CD14-positive monocyte (primary cell): Measurements from ENCODE around the gene NUPR1. TPM values are rescaled to one million over a fixed set of nuclear protein-coding genes. Genes with fewer than 3 reads are reported as not detected.
A peak's percentile ranks its signal among the peaks of the same experiment; 100 is the strongest.
"Not testable (repeated sequence)": the region's sequence is repeated elsewhere in the genome, so short reads cannot be mapped to it uniquely, and the experiment has no call there.

ENCODE experiments used
- DNase-seq, 3 donors: peaks; one replicate each; pipeline ENCODE4 v3.0.0-alpha.2; 2011 to 2022
- H2AFZ ChIP-seq: 2 replicates; pipeline ENCODE4 v1.6.0; 2012; ENCODE audit warnings: mild to moderate bottlenecking, low read depth, low read length, inconsistent platforms; ENCODE audit not compliant: insufficient read depth, poor library complexity, severe bottlenecking
- H3K27ac ChIP-seq, 2 donors: 1 replicate in 1 of 2; 2 replicates in 1 of 2; pipeline ENCODE4 v1.5.1; 2012 to 2013; ENCODE audit warnings: low read length in 2 of 2, control low read depth in 1 of 2, inconsistent platforms in 1 of 2, low read depth in 1 of 2, mild to moderate bottlenecking in 1 of 2
- H3K27me3 ChIP-seq, 2 donors: one replicate each; pipeline versions ENCODE4 v1.6.0 to v1.6.1; 2011 to 2013; ENCODE audit warnings: low read length in 2 of 2; ENCODE audit not compliant: control insufficient read depth in 2 of 2, insufficient read depth in 2 of 2
- H3K36me3 ChIP-seq, 2 donors: replicated peaks in 1 of 2; 1 replicate in 1 of 2; 2 replicates in 1 of 2; pipeline versions ENCODE4 v1.5.1 to v1.6.1; 2012 to 2013; ENCODE audit warnings: low read length in 2 of 2, control low read depth in 1 of 2, inconsistent platforms in 1 of 2, mild to moderate bottlenecking in 1 of 2; ENCODE audit not compliant: insufficient read depth in 2 of 2, control insufficient read depth in 1 of 2
- H3K4me1 ChIP-seq, 2 donors: 1 replicate in 1 of 2; 2 replicates in 1 of 2; pipeline versions ENCODE4 v1.5.1 to v1.6.1; 2012 to 2013; ENCODE audit warnings: low read length in 2 of 2, control low read depth in 1 of 2, inconsistent platforms in 1 of 2, mild to moderate bottlenecking in 1 of 2, moderate library complexity in 1 of 2; ENCODE audit not compliant: insufficient read depth in 2 of 2, control insufficient read depth in 1 of 2
- H3K4me2 ChIP-seq: replicated peaks from 2 replicates; pipeline ENCODE3; 2012; ENCODE audit warnings: low read length, moderate library complexity, mild to moderate bottlenecking; ENCODE audit not compliant: poor library complexity, severe bottlenecking; ENCODE audit errors: extremely low read depth
- H3K4me3 ChIP-seq, 3 experiments: fragments of 200-600 bp in 1 of 3; sonication (generic) in 1 of 3; replicated peaks in 1 of 3; 1 replicate in 2 of 3; 2 replicates in 1 of 3; pipeline ENCODE4 v1.5.1; 2011 to 2013; ENCODE audit warnings: low read length in 3 of 3, mild to moderate bottlenecking in 3 of 3, control low read depth in 2 of 3, low read depth in 2 of 3, inconsistent platforms in 1 of 3, moderate library complexity in 1 of 3
- H3K79me2 ChIP-seq: 2 replicates; pipeline ENCODE4 v1.6.0; 2012; ENCODE audit warnings: mild to moderate bottlenecking, control low read depth, inconsistent platforms, low read length, moderate library complexity; ENCODE audit not compliant: insufficient read depth
- H3K9ac ChIP-seq: 2 replicates; pipeline ENCODE4 v1.6.0; 2017; ENCODE audit warnings: low read length, mild to moderate bottlenecking; ENCODE audit not compliant: insufficient read depth, poor library complexity, severe bottlenecking
- H3K9me3 ChIP-seq, 2 donors: replicated peaks in 1 of 2; 1 replicate in 1 of 2; 2 replicates in 1 of 2; pipeline versions ENCODE4 v1.5.1 to v1.6.1; 2012 to 2013; ENCODE audit warnings: low read length in 2 of 2, control low read depth in 1 of 2; ENCODE audit not compliant: control insufficient read depth in 1 of 2, insufficient read depth in 1 of 2
- H4K20me1 ChIP-seq: 2 replicates; pipeline ENCODE4 v1.6.0; 2012; ENCODE audit warnings: mild to moderate bottlenecking, low read length, control low read depth, moderate library complexity; ENCODE audit not compliant: insufficient read depth
- H3K27ac Mint-ChIP-seq, 7 donors: one replicate each; pipeline ENCODE4 v1.8.0; 2020; ENCODE audit warnings: mild to moderate bottlenecking in 7 of 7, mixed read lengths in 7 of 7, moderate library complexity in 6 of 7, inconsistent platforms in 2 of 7
- H3K27me3 Mint-ChIP-seq, 3 donors: one replicate each; pipeline ENCODE4 v1.8.0; 2021 to 2022; ENCODE audit warnings: low read depth in 3 of 3, mild to moderate bottlenecking in 3 of 3, mixed read lengths in 3 of 3, moderate library complexity in 3 of 3, inconsistent platforms in 1 of 3
- H3K36me3 Mint-ChIP-seq, 2 donors: one replicate each; pipeline ENCODE4 v1.8.0; 2020; ENCODE audit warnings: mixed read lengths in 2 of 2, inconsistent platforms in 1 of 2, mild to moderate bottlenecking in 1 of 2
- H3K4me1 Mint-ChIP-seq: one replicate; pipeline ENCODE4 v1.8.0; 2020; ENCODE audit warnings: mild to moderate bottlenecking, mixed read lengths
- H3K4me3 Mint-ChIP-seq, 2 donors: one replicate each; pipeline ENCODE4 v1.8.0; 2020; ENCODE audit warnings: mild to moderate bottlenecking in 2 of 2, mixed read lengths in 2 of 2, moderate library complexity in 1 of 2
- H3K9me3 Mint-ChIP-seq, 7 donors: one replicate each; pipeline ENCODE4 v1.8.0; 2020 to 2022; ENCODE audit warnings: mixed read lengths in 7 of 7, mild to moderate bottlenecking in 6 of 7, moderate library complexity in 6 of 7, inconsistent platforms in 2 of 7
- WGBS: methylation state at CpG from one replicate; pipeline ENCODE4 v1.1.5; 2013; ENCODE audit warnings: missing lambda C conversion rate; ENCODE audit not compliant: insufficient coverage; 5-methylcytosine and 5-hydroxymethylcytosine counted together
- intact Hi-C, 2 donors: fragments of 100-400 bp; cut with micrococcal nuclease; formaldehyde crosslinking; loops; one replicate each; pipeline versions ENCODE4 v1.15.0 to v1.15.1; 2023
- polyA plus RNA-seq, 3 donors: library from polyadenylated mRNA; depleted of rRNA in 1 of 3; unstranded in 2 of 3; stranded (reverse) in 1 of 3; fragments of 300-500 nt in 2 of 3; fragments of >200 nt in 1 of 3; fragmentation: Illumina TruSeq in 2 of 3; gene quantifications; 1 replicate in 2 of 3; 2 replicates in 1 of 3; pipeline ENCODE4 v1.2.3, GENCODE V29; 2012 to 2021
- TF ChIP-seq, protein P1 (sequence below): fragments of 200-600 bp; IDR thresholded peaks from one replicate; pipeline ENCODE4 v1.8.0; 2022; ENCODE audit warnings: antibody characterized with exemption, mild to moderate bottlenecking

NUPR1 gene
- polyA plus RNA-seq, 3 donors = 0.01 to 1.9 TPM; not detected in 1

DNA sequence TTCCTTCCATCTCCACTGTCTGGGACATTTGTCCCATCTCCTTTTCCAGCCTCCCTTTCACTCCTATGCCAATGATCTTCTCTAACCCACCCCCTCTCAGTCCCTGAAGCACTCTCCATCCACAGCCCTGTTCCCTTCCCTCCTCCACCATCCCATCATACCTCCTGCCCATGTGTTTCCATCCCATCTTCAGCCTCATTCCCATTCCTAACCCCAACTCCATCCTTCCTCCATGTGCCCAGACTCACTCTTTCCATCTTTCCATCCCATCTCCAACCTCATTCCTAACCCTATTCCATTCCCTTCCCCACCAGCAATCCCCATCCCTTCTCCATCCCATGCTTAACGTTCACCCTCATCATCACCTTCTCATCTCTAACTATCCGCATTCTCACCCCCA, 36.5 kb downstream of the NUPR1 start:
- peaks cover 39% of the 10 kb centered on the region for H4K20me1 ChIP-seq
- no peak overlapping the region for H2AFZ ChIP-seq
- H3K36me3 ChIP-seq = peaks cover 33 to 60% of the 10 kb centered on the region in 2 donors
- H3K9me3 ChIP-seq = no peaks in the 10 kb centered on the region
- H3K4me2 ChIP-seq = no peak overlapping the region
- peaks cover 20% of the 10 kb centered on the region for H3K79me2 ChIP-seq
- Mint-ChIP-seq H3K4me3 (no peak overlapping the region), H3K27ac (no peak overlapping the region), H3K36me3 (peaks cover 32 to 45% of the 10 kb centered on the region in 2 donors), H3K4me1 (peaks cover 48% of the 10 kb centered on the region), H3K9me3 (peaks cover 0 to 3% (median 0%) of the 10 kb centered on the region in 7 donors), H3K27me3 (peaks cover 0 to 1% (median 0%) of the 10 kb centered on the region in 3 donors)
- TF ChIP-seq, protein P1, sequence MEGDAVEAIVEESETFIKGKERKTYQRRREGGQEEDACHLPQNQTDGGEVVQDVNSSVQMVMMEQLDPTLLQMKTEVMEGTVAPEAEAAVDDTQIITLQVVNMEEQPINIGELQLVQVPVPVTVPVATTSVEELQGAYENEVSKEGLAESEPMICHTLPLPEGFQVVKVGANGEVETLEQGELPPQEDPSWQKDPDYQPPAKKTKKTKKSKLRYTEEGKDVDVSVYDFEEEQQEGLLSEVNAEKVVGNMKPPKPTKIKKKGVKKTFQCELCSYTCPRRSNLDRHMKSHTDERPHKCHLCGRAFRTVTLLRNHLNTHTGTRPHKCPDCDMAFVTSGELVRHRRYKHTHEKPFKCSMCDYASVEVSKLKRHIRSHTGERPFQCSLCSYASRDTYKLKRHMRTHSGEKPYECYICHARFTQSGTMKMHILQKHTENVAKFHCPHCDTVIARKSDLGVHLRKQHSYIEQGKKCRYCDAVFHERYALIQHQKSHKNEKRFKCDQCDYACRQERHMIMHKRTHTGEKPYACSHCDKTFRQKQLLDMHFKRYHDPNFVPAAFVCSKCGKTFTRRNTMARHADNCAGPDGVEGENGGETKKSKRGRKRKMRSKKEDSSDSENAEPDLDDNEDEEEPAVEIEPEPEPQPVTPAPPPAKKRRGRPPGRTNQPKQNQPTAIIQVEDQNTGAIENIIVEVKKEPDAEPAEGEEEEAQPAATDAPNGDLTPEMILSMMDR = no peak
- no peak for DNase-seq
- intact Hi-C loops = no loop called here
- H3K27me3 ChIP-seq = no peaks in the 10 kb centered on the region
- H3K27ac ChIP-seq = no peak overlapping the region
- H3K9ac ChIP-seq = no peak overlapping the region
- H3K4me3 ChIP-seq = no peak overlapping the region
- WGBS = 91% methylated on average over 2 of the region's 2 CpGs
- H3K4me1 ChIP-seq = peaks cover 29 to 48% of the 10 kb centered on the region in 2 donors

DNA sequence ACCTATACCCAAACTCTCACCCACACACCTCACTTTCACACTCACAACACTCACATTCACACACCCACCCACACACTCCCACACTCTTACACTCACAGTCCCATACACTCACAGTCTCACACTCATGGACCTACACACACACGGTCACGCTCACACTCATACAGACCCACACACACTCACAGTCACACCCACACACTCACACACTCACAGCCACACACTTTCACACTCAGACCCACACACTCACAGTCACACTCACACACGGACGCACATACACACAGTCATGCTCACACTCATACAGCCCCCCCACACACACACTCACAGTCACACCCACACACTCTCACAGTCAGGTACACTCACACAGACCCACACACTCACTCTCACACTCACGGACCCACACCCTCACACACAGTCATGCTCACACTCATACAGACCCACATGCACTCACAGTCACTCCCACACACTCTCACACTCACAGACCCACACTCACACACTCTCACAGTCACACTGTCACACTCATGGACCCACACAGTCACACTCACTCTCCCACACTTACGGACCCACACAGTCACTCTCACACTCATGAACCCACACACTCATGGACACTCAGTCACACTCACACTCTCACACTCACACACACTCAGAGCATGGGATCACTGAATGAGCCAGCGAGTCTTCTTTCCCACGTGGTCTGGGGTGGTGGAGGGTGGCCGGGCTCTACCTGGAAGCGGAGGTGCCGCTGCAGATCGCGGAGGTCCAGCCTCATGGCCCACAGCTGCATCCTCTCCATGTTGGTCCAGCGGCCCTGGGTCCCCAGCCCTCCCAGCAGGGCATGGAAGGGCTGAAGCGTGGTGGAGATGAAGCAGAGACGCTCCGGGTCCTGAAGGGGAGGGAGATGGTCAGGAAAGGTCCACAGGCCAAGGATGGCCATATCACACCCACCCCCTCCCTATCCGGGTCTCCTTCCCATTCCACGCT, 37.2 kb downstream of the NUPR1 start:
- Mint-ChIP-seq H3K4me3 (no peak overlapping the region), H3K9me3 (peaks cover 0 to 3% (median 0%) of the 10 kb centered on the region in 7 donors), H3K4me1 (peaks cover 48% of the 10 kb centered on the region), H3K27ac (no peak overlapping the region), H3K27me3 (peaks cover 0 to 1% (median 0%) of the 10 kb centered on the region in 3 donors), H3K36me3 (peaks cover 40 to 52% of the 10 kb centered on the region in 2 donors)
- Histone ChIP-seq H2AFZ (no peak overlapping the region), H3K27me3 (no peaks in the 10 kb centered on the region), H3K27ac (no peak overlapping the region), H3K4me3 (no peak overlapping the region), H3K79me2 (peaks cover 26% of the 10 kb centered on the region), H3K9ac (no peak overlapping the region), H3K36me3 (peaks cover 40 to 68% of the 10 kb centered on the region in 2 donors), H3K4me2 (no peak overlapping the region), H4K20me1 (peaks cover 47% of the 10 kb centered on the region), H3K4me1 (peaks cover 29 to 48% of the 10 kb centered on the region in 2 donors), H3K9me3 (no peaks in the 10 kb centered on the region)
- intact Hi-C loops = no loop called here
- 86% methylated on average over 9 of the region's 19 CpGs for WGBS
- TF ChIP-seq, protein P1 = no peak
- no peak for DNase-seq

DNA sequence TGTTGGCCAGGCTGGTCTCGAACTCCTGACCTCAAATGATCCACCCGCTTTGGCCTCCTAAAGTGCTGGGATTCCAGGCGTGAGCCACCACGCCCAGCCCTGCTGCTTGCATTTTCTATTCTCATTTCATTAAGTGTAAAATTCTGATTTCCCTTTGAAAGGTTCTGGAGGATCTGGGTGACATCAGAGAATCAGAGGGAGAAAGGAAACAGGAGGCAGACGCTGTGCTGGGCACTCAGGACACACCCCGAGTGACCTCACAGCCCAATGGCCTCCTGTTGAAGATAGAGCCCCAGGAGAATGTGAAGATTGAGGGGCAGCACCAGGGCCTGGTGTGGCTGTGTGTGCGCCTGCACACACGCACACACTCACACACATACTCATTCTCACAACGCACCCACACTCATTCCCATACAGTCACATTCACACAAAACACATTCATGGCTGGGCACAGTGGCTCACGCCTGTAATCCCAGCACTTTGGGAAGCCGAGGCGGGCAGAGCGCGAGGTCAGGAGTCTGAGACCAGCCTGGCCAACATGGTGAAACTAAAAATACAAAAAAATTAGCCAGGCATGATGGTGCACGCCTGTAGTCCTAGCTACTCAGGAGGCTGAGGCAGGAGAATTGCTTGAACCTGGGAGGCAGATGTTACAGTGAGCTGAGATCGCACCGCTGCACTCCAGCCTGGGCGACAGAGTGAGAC, 38.1 kb downstream of the NUPR1 start:
- not testable (repeated sequence) for H3K27me3 Mint-ChIP-seq, H3K9me3 Mint-ChIP-seq

More for the DNA sequence above, 38.1 kb downstream of the NUPR1 start:
- H3K27me3 ChIP-seq, intact Hi-C loops, H3K4me2 ChIP-seq, H2AFZ ChIP-seq, H3K4me3 Mint-ChIP-seq, H3K4me3 ChIP-seq, H3K9ac ChIP-seq, DNase-seq, H3K9me3 ChIP-seq: not testable (repeated sequence)
- Mint-ChIP-seq H3K27ac (peak overlapping the region in 6 of 7 donors; percentile 51 to 82 (median 76)), H3K4me1 (peaks cover 48% of the 10 kb centered on the region), H3K36me3 (peaks cover 45 to 60% of the 10 kb centered on the region in 2 donors)
- Histone ChIP-seq H3K27ac (peak overlapping the region; percentile 16 to 99), H4K20me1 (peaks cover 55% of the 10 kb centered on the region), H3K79me2 (peaks cover 33% of the 10 kb centered on the region), H3K4me1 (peaks cover 29 to 48% of the 10 kb centered on the region in 2 donors), H3K36me3 (peaks cover 40 to 71% of the 10 kb centered on the region in 2 donors)
- WGBS = 96% methylated on average over 8 of the region's 18 CpGs
